Measurements from ENCODE around the gene PTDSS2. TPM values are rescaled to one million over a fixed set of nuclear protein-coding genes. Genes with fewer than 3 reads are reported as not detected.

The PTDSS2 gene
- total RNA-seq, 1 experiment from 2014 or later, result 49.5 TPM

GRCh38 chr11:530960-531831, 81.1 kb downstream of the PTDSS2 start:
- TF ChIP-seq TEAD4 (CRISPR knock-in tag; IDR thresholded peaks at IDR 0.05) (no peak), ZNF416 (CRISPR knock-in tag; IDR thresholded peaks at IDR 0.05) (no peak), ZNF219 (CRISPR knock-in tag; IDR thresholded peaks at IDR 0.05; ENCODE audit: borderline replicate concordance) (no peak), SMAD4 (CRISPR knock-in tag; IDR thresholded peaks at IDR 0.05) (no peak), FOXJ3 (CRISPR knock-in tag; IDR thresholded peaks at IDR 0.05; ENCODE audit: borderline replicate concordance) (no peak), ZNF263 (CRISPR knock-in tag; IDR thresholded peaks at IDR 0.05; ENCODE audit: low read depth) (no peak), TEAD1 (CRISPR knock-in tag; IDR thresholded peaks at IDR 0.05) (no peak), ELF4 (CRISPR knock-in tag; IDR thresholded peaks at IDR 0.05; ENCODE audit: low read depth) (no peak), MYBL2 (CRISPR knock-in tag; IDR thresholded peaks at IDR 0.05) (no peak), IRF2 (CRISPR knock-in tag; IDR thresholded peaks at IDR 0.05; ENCODE audit: borderline replicate concordance, low read depth) (no peak), ATF6 (CRISPR knock-in tag; IDR thresholded peaks at IDR 0.05) (no peak), ZNF317 (CRISPR knock-in tag; IDR thresholded peaks at IDR 0.05; ENCODE audit: borderline replicate concordance, low read depth) (no peak)
- TF ChIP-seq, protein P1, sequence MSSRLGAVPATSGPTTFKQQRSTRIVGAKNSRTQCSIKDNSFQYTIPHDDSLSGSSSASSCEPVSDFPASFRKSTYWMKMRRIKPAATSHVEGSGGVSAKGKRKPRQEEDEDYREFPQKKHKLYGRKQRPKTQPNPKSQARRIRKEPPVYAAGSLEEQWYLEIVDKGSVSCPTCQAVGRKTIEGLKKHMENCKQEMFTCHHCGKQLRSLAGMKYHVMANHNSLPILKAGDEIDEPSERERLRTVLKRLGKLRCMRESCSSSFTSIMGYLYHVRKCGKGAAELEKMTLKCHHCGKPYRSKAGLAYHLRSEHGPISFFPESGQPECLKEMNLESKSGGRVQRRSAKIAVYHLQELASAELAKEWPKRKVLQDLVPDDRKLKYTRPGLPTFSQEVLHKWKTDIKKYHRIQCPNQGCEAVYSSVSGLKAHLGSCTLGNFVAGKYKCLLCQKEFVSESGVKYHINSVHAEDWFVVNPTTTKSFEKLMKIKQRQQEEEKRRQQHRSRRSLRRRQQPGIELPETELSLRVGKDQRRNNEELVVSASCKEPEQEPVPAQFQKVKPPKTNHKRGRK (CRISPR knock-in tag; IDR thresholded peaks at IDR 0.05; ENCODE audit: borderline replicate concordance), result no peak
- TF ChIP-seq, protein P2, sequence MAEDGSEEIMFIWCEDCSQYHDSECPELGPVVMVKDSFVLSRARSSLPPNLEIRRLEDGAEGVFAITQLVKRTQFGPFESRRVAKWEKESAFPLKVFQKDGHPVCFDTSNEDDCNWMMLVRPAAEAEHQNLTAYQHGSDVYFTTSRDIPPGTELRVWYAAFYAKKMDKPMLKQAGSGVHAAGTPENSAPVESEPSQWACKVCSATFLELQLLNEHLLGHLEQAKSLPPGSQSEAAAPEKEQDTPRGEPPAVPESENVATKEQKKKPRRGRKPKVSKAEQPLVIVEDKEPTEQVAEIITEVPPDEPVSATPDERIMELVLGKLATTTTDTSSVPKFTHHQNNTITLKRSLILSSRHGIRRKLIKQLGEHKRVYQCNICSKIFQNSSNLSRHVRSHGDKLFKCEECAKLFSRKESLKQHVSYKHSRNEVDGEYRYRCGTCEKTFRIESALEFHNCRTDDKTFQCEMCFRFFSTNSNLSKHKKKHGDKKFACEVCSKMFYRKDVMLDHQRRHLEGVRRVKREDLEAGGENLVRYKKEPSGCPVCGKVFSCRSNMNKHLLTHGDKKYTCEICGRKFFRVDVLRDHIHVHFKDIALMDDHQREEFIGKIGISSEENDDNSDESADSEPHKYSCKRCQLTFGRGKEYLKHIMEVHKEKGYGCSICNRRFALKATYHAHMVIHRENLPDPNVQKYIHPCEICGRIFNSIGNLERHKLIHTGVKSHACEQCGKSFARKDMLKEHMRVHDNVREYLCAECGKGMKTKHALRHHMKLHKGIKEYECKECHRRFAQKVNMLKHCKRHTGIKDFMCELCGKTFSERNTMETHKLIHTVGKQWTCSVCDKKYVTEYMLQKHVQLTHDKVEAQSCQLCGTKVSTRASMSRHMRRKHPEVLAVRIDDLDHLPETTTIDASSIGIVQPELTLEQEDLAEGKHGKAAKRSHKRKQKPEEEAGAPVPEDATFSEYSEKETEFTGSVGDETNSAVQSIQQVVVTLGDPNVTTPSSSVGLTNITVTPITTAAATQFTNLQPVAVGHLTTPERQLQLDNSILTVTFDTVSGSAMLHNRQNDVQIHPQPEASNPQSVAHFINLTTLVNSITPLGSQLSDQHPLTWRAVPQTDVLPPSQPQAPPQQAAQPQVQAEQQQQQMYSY (CRISPR knock-in tag; IDR thresholded peaks at IDR 0.05), result no peak
- TF ChIP-seq, protein P3, sequence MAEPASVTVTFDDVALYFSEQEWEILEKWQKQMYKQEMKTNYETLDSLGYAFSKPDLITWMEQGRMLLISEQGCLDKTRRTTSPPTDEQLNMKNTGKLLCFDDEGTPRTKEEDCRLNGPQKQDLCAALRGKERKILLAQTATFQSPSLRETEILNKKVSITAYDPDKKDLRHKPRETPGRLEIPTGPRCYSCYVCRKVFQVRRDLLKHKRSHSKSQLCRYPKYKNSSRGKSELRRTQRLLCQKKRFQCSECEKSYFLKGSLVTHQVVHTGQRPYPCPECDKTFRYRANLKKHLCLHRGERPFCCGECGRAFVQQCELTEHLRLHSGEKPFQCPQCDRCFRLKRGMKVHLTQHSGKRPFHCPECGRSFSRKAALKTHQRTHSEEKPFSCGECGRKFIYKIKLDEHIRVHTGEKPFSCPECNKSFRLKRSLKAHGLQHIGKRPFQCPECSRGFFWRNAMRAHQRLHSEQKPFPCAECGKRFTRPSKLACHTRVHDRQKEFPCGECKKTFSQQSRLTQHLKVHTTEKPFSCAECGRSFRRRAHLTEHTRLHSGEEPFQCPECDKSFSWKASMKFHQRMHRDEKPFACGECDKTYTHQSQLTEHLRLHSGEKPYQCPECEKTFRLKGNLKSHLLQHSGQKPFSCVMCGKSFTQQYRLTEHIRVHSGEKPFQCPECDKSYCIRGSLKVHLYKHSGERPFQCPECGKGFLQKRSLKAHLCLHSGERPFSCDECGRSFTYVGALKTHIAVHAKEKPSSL (CRISPR knock-in tag; conservative IDR thresholded peaks at IDR 0.05), result no peak
- TF ChIP-seq, protein P4, sequence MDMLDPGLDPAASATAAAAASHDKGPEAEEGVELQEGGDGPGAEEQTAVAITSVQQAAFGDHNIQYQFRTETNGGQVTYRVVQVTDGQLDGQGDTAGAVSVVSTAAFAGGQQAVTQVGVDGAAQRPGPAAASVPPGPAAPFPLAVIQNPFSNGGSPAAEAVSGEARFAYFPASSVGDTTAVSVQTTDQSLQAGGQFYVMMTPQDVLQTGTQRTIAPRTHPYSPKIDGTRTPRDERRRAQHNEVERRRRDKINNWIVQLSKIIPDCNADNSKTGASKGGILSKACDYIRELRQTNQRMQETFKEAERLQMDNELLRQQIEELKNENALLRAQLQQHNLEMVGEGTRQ (CRISPR knock-in tag; IDR thresholded peaks at IDR 0.05), result no peak
- ChIA-PET POLR2A (no interaction called here), CTCF (interaction anchor here (1.3 kb wide), 1 partner anchor 124 kb away, joined by 4 read pairs; no protein-coding TSS in a partner anchor)
- Mint-ChIP-seq H3K27ac (no peak overlapping the region), H3K9me3 (no peaks in the 10 kb centered on the region), H3K27me3 (ENCODE audit: low read depth) (peaks cover 2% of the 10 kb centered on the region), H3K36me3 (peaks cover 5% of the 10 kb centered on the region; the same call in 1 of the 2 replicates), H3K4me1 (no peaks in the 10 kb centered on the region), H3K4me3 (no peak overlapping the region)
- DNase-seq (ENCODE audit: low spot score) (peak; percentile 10), ATAC-seq (no peak)
